Measurements from ENCODE around the gene ERAL1. TPM values are rescaled to one million over a fixed set of nuclear protein-coding genes. Genes with fewer than 3 reads are reported as not detected.
"Not testable (repeated sequence)": the region's sequence is repeated elsewhere in the genome, so short reads cannot be mapped to it uniquely, and the experiment has no call there.

The ERAL1 gene
- total and polyA plus RNA-seq, 4 donors = 28.4 to 39.3 (median 36.9) TPM

- no peak overlapping the region for H3K4me3 ChIP-seq
- H3K36me3 ChIP-seq (ENCODE audit: control insufficient read depth in 4 of 4, insufficient read depth in 4 of 4, low read length in 4 of 4) = peaks cover 0 to 26% (median 4%) of the 10 kb centered on the region in 4 donors
- H3K27ac ChIP-seq (ENCODE audit: low read depth in 1 of 2, low read length in 1 of 2) = no peak overlapping the region
- H3K27me3 ChIP-seq (ENCODE audit: control insufficient read depth in 3 of 3, insufficient read depth in 3 of 3, low read length in 2 of 3) = no peaks in the 10 kb centered on the region
- TF ChIP-seq CTCF (IDR thresholded peaks at IDR 0.05; ENCODE audit: control extremely low read depth, extremely low read depth) = no peak
- H3K9ac ChIP-seq (ENCODE audit: insufficient read depth in 1 of 2, low read length in 2 of 2) = no peak overlapping the region
- peaks cover 0 to 20% (median 0%) of the 10 kb centered on the region in 5 donors for H3K4me1 ChIP-seq (ENCODE audit: control insufficient read depth in 5 of 5, insufficient read depth in 5 of 5, low read length in 5 of 5)
- DNase-seq (no peak), ATAC-seq (ENCODE audit: insufficient read depth, low FRiP score) (no peak)
- H3K9me3 ChIP-seq (ENCODE audit: control insufficient read depth in 4 of 4, insufficient read depth in 3 of 4, low read length in 3 of 4) = no peaks in the 10 kb centered on the region
- 90% methylated on average over 1 of the region's 1 CpG for WGBS, 2 donors
Observed at GRCh38 chr17:28891201-28891600, 36.4 kb downstream of the ERAL1 start.

GRCh38 chr17:28892024-28892423 lies 37.2 kb downstream of the ERAL1 start:
- ATAC-seq (ENCODE audit: insufficient read depth, low FRiP score) (no peak), DNase-seq (no peak)
- WGBS, 2 donors = 88 to 91% methylated on average over 4 of the region's 4 CpGs
- Histone ChIP-seq H3K4me1 (ENCODE audit: control insufficient read depth in 5 of 5, insufficient read depth in 5 of 5, low read length in 5 of 5) (peaks cover 0 to 20% (median 4%) of the 10 kb centered on the region in 5 donors), H3K27ac (ENCODE audit: low read depth in 1 of 2, low read length in 1 of 2) (no peak overlapping the region), H3K36me3 (ENCODE audit: control insufficient read depth in 4 of 4, insufficient read depth in 4 of 4, low read length in 4 of 4) (peaks cover 0 to 19% (median 4%) of the 10 kb centered on the region in 4 donors), H3K9me3 (ENCODE audit: control insufficient read depth in 4 of 4, insufficient read depth in 3 of 4, low read length in 3 of 4) (no peaks in the 10 kb centered on the region), H3K9ac (ENCODE audit: insufficient read depth in 1 of 2, low read length in 2 of 2) (no peak overlapping the region), H3K4me3 (no peak overlapping the region), H3K27me3 (ENCODE audit: control insufficient read depth in 3 of 3, insufficient read depth in 3 of 3, low read length in 2 of 3) (no peaks in the 10 kb centered on the region)
- TF ChIP-seq CTCF (IDR thresholded peaks at IDR 0.05; ENCODE audit: control extremely low read depth, extremely low read depth) = no peak

GRCh38 chr17:28893248-28894183 lies 38.7 kb downstream of the ERAL1 start:
- ATAC-seq (ENCODE audit: insufficient read depth, low FRiP score); H3K36me3 ChIP-seq (ENCODE audit: control insufficient read depth in 4 of 4, insufficient read depth in 4 of 4, low read length in 4 of 4); H3K9ac ChIP-seq (ENCODE audit: insufficient read depth in 1 of 2, low read length in 2 of 2); H3K9me3 ChIP-seq (ENCODE audit: control insufficient read depth in 4 of 4, insufficient read depth in 3 of 4, low read length in 3 of 4); DNase-seq; H3K27me3 ChIP-seq (ENCODE audit: control insufficient read depth in 3 of 3, insufficient read depth in 3 of 3, low read length in 2 of 3); H3K4me3 ChIP-seq: not testable (repeated sequence)
- WGBS, 2 donors = 33 to 53% methylated on average over 16 of the region's 16 CpGs
- Histone ChIP-seq H3K27ac (ENCODE audit: low read depth in 1 of 2, low read length in 1 of 2) (peak overlapping the region in 1 of 2 donors; percentile 95), H3K4me1 (ENCODE audit: control insufficient read depth in 5 of 5, insufficient read depth in 5 of 5, low read length in 5 of 5) (peaks cover 0 to 25% (median 5%) of the 10 kb centered on the region in 5 donors)

GRCh38 chr17:28895794-28896447 lies 41.1 kb downstream of the ERAL1 start:
- DNase-seq = no peak
- no peaks in the 10 kb centered on the region for H3K9me3 ChIP-seq (ENCODE audit: control insufficient read depth in 4 of 4, insufficient read depth in 3 of 4, low read length in 3 of 4)
- 46 to 49% methylated on average over 3 of the region's 3 CpGs for WGBS, 2 donors
- H3K27me3 ChIP-seq (ENCODE audit: control insufficient read depth in 3 of 3, insufficient read depth in 3 of 3, low read length in 2 of 3) = no peaks in the 10 kb centered on the region
- peaks cover 0 to 6% (median 3%) of the 10 kb centered on the region in 4 donors for H3K36me3 ChIP-seq (ENCODE audit: control insufficient read depth in 4 of 4, insufficient read depth in 4 of 4, low read length in 4 of 4)
- H3K27ac ChIP-seq (ENCODE audit: low read depth in 1 of 2, low read length in 1 of 2) = peak overlapping the region in 1 of 2 donors; percentile 94
- no peak overlapping the region for H3K4me3 ChIP-seq
- peaks cover 0 to 25% (median 5%) of the 10 kb centered on the region in 5 donors for H3K4me1 ChIP-seq (ENCODE audit: control insufficient read depth in 5 of 5, insufficient read depth in 5 of 5, low read length in 5 of 5)
- TF ChIP-seq CTCF (IDR thresholded peaks at IDR 0.05; ENCODE audit: control extremely low read depth, extremely low read depth) = no peak
- no peak for ATAC-seq (ENCODE audit: insufficient read depth, low FRiP score)
- no peak overlapping the region for H3K9ac ChIP-seq (ENCODE audit: insufficient read depth in 1 of 2, low read length in 2 of 2)

Measured in lung (tissue), 12 donors.